ENCODE measurements around the gene MAN1C1. TPM values are rescaled to one million over a fixed set of nuclear protein-coding genes. Genes with fewer than 3 reads are reported as not detected.

Gene MAN1C1
- total RNA-seq, 1 experiment from 2014 or later = 9.3 TPM

GRCh38 chr1:25746299-25747045, 129.9 kb downstream of the MAN1C1 start:
- no peak overlapping the region for H2BK5ac ChIP-seq (ENCODE audit: insufficient read length, low read length)
- H2BK20ac ChIP-seq (ENCODE audit: low read depth, low read length, poor library complexity, severe bottlenecking) = no peak overlapping the region
- H3K9me3 Mint-ChIP-seq = no peaks in the 10 kb centered on the region
- H3K23ac ChIP-seq (ENCODE audit: insufficient read length, low read depth, low read length) = no peak overlapping the region
- no peak overlapping the region for H2AFZ ChIP-seq (ENCODE audit: low read length)
- no peaks in the 10 kb centered on the region; the same call in none of the 2 replicates for H3K27me3 Mint-ChIP-seq (ENCODE audit: low read depth)
- TF ChIP-seq CTCF (conservative IDR thresholded peaks at IDR 0.05) = no peak
- no peak overlapping the region; the same call in 1 of the 2 replicates for H3K14ac ChIP-seq (ENCODE audit: insufficient read depth, low read length)
- no peak overlapping the region for H2BK12ac ChIP-seq (ENCODE audit: insufficient read length, low read depth, low read length)
- H2BK120ac ChIP-seq (ENCODE audit: low read depth, low read length, poor library complexity, severe bottlenecking) = no peak overlapping the region
- no peak overlapping the region for H4K5ac ChIP-seq (ENCODE audit: insufficient read length, low read depth, low read length)
- H3K4me1 Mint-ChIP-seq = peaks cover 44 to 49% of the 10 kb centered on the region in 2 experiments
- peak overlapping the region in 1 of 3 experiments; percentile 59; a peak in 1 of 7 replicates for H3K27ac Mint-ChIP-seq
- H3K18ac ChIP-seq (ENCODE audit: insufficient read length, low read depth, low read length) = no peak overlapping the region
- no peak overlapping the region for H3K4ac ChIP-seq (ENCODE audit: low read depth, low read length)
- no peaks in the 10 kb centered on the region for H4K20me1 ChIP-seq (ENCODE audit: control insufficient read depth, insufficient read depth, insufficient read length)
- H3K23me2 ChIP-seq (ENCODE audit: insufficient read length, low read depth, low read length, poor library complexity, severe bottlenecking) = no peaks in the 10 kb centered on the region
- no peak overlapping the region for H3T11ph ChIP-seq (ENCODE audit: low read length)
- H4K91ac ChIP-seq (ENCODE audit: insufficient read length, low read depth, low read length) = no peak overlapping the region
- no peak for DNase-seq
- H3K27me3 ChIP-seq (ENCODE audit: insufficient read depth, low read length) = no peaks in the 10 kb centered on the region
- H3K79me2 ChIP-seq (ENCODE audit: insufficient read depth, low read length) = no peaks in the 10 kb centered on the region
- H3K4me2 ChIP-seq (ENCODE audit: insufficient read depth, insufficient read length, low read length) = no peak overlapping the region
- no peak overlapping the region for H3K4me3 Mint-ChIP-seq
- H4K8ac ChIP-seq (replicated peaks; ENCODE audit: insufficient read length, low read depth, low read length) = no peak overlapping the region
- H3K56ac ChIP-seq (ENCODE audit: insufficient read length, low read depth, low read length) = no peak overlapping the region
- no peak overlapping the region for H2AK5ac ChIP-seq (ENCODE audit: insufficient read length, low read length)
- no peaks in the 10 kb centered on the region for H3K79me1 ChIP-seq (ENCODE audit: insufficient read depth, low read depth, low read length, poor library complexity, severe bottlenecking)
- H3K9me3 ChIP-seq (ENCODE audit: control insufficient read depth, low read depth, low read length) = no peaks in the 10 kb centered on the region
- no peaks in the 10 kb centered on the region; a peak in 1 of 7 replicates for H3K36me3 Mint-ChIP-seq (ENCODE audit: insufficient read depth in 1 of 3, low read depth in 3 of 3)
- no peak overlapping the region for H2BK15ac ChIP-seq (ENCODE audit: low read depth, low read length)
- peaks cover 5% of the 10 kb centered on the region; the same call in 1 of the 2 replicates for H3K4me1 ChIP-seq (ENCODE audit: insufficient read depth, low read length)
- H3K9ac ChIP-seq (ENCODE audit: extremely low read depth, insufficient read length, low read length) = no peak overlapping the region
- no CpG with 5 or more reads among the region's 22 CpGs for WGBS (ENCODE audit: extremely low coverage, insufficient read length, low lambda C conversion rate)
- H3K27ac ChIP-seq (ENCODE audit: insufficient read length, low read depth, low read length) = no peak overlapping the region
